ENCODE data around the gene DHRS13. TPM values are rescaled to one million over a fixed set of nuclear protein-coding genes. Genes with fewer than 3 reads are reported as not detected.

DHRS13 gene
- polyA plus RNA-seq, 3 donors = 3.7 to 4.5 (median 3.8) TPM

DNA sequence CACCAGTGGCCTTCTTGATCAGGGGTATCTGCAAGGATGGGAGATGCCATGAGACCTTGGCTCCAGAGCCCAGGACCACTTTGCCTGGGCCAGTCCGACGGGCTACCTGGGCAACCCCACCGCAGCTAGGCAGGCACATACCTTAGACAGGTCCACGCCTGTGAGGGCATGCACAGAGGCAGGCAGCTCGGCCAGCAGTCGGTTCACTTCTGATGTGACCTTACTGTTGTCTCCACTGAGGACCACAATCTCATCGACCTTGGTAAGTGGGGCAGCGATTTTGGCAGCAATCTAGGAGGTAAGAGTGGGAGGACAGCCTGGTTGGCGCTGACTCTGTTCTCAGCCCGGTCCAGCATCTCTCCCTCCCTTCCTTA is 22.3 kb downstream of the DHRS13 start:
- Histone ChIP-seq H2AFZ (ENCODE audit: insufficient read depth, low read depth, low read length, poor library complexity, severe bottlenecking) (no peak overlapping the region), H3K9ac (ENCODE audit: insufficient read depth, low read length, poor library complexity, severe bottlenecking) (no peak overlapping the region), H3K4me2 (replicated peaks; ENCODE audit: extremely low read depth, low read length, poor library complexity, severe bottlenecking) (no peak overlapping the region), H3K4me1 (ENCODE audit: control insufficient read depth in 1 of 2, insufficient read depth in 2 of 2, low read length in 2 of 2) (no peaks in the 10 kb centered on the region), H3K36me3 (replicated peaks in 1 of 2; ENCODE audit: control insufficient read depth in 1 of 2, insufficient read depth in 2 of 2, low read length in 2 of 2) (peaks cover 69 to 78% of the 10 kb centered on the region in 2 donors), H4K20me1 (ENCODE audit: insufficient read depth, low read length) (peaks cover 67% of the 10 kb centered on the region), H3K4me3 (replicated peaks in 1 of 3; ENCODE audit: low read depth in 2 of 3, low read length in 3 of 3) (no peak overlapping the region), H3K27me3 (ENCODE audit: control insufficient read depth in 2 of 2, insufficient read depth in 2 of 2, low read length in 2 of 2) (no peaks in the 10 kb centered on the region), H3K27ac (ENCODE audit: low read depth in 1 of 2, low read length in 2 of 2) (no peak overlapping the region), H3K79me2 (ENCODE audit: insufficient read depth, low read length) (peaks cover 4% of the 10 kb centered on the region), H3K9me3 (replicated peaks in 1 of 2; ENCODE audit: control insufficient read depth in 1 of 2, insufficient read depth in 1 of 2, low read length in 2 of 2) (no peaks in the 10 kb centered on the region)
- H3K4me1 Mint-ChIP-seq = peaks cover 2% of the 10 kb centered on the region
- TF ChIP-seq, protein P1, sequence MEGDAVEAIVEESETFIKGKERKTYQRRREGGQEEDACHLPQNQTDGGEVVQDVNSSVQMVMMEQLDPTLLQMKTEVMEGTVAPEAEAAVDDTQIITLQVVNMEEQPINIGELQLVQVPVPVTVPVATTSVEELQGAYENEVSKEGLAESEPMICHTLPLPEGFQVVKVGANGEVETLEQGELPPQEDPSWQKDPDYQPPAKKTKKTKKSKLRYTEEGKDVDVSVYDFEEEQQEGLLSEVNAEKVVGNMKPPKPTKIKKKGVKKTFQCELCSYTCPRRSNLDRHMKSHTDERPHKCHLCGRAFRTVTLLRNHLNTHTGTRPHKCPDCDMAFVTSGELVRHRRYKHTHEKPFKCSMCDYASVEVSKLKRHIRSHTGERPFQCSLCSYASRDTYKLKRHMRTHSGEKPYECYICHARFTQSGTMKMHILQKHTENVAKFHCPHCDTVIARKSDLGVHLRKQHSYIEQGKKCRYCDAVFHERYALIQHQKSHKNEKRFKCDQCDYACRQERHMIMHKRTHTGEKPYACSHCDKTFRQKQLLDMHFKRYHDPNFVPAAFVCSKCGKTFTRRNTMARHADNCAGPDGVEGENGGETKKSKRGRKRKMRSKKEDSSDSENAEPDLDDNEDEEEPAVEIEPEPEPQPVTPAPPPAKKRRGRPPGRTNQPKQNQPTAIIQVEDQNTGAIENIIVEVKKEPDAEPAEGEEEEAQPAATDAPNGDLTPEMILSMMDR (IDR thresholded peaks at IDR 0.05) = no peak
- no peak for DNase-seq
- intact Hi-C loops (cut with micrococcal nuclease) = no loop called here
- peaks cover 0 to 2% (median 0%) of the 10 kb centered on the region in 7 donors for H3K9me3 Mint-ChIP-seq
- no peak overlapping the region for H3K27ac Mint-ChIP-seq
- 96% methylated on average over 5 of the region's 10 CpGs for WGBS (ENCODE audit: insufficient coverage)
- H3K27me3 Mint-ChIP-seq (ENCODE audit: low read depth in 3 of 3) = no peaks in the 10 kb centered on the region
- H3K4me3 Mint-ChIP-seq = no peak overlapping the region
- H3K36me3 Mint-ChIP-seq = peaks cover 73% of the 10 kb centered on the region in 2 donors

DNA sequence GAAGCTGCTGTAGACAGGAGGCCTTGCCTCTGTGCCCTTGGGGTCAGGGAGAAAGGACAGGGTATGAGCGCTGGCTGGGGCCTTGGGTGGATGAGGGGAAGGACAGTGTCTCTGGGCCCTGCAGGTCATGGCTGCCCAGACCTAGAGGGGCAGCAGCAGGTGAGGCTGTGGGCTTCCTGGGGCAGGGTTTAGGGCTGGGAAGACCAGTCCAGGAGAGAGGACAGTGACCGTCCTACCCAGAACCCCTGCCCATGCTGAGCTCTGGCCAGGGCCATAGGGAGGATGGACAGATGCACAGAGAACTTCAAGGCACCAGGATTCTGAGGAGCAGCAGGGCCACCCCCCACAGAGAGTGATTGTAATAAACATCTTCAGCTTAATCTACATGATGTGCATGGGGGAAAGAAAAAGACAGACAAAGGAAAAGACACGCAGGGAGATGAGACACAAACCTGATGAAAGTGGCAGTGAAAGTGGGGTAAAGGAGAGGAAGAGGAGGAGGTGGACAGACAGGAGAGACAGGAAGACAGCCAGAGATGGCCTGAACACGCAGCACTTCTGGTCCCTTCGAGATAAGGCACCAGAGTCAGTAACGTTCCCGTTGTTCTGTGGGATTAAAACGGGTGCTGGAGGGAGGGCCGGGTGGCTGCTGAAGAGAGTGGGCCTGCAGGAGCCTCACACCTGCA is 22.9 kb downstream of the DHRS13 start:
- no peak overlapping the region for H3K9ac ChIP-seq (ENCODE audit: insufficient read depth, low read length, poor library complexity, severe bottlenecking)
- H3K4me1 ChIP-seq (ENCODE audit: control insufficient read depth in 1 of 2, insufficient read depth in 2 of 2, low read length in 2 of 2) = no peaks in the 10 kb centered on the region
- H3K9me3 ChIP-seq (replicated peaks in 1 of 2; ENCODE audit: control insufficient read depth in 1 of 2, insufficient read depth in 1 of 2, low read length in 2 of 2) = no peaks in the 10 kb centered on the region
- H3K4me2 ChIP-seq (replicated peaks; ENCODE audit: extremely low read depth, low read length, poor library complexity, severe bottlenecking) = no peak overlapping the region
- H2AFZ ChIP-seq (ENCODE audit: insufficient read depth, low read depth, low read length, poor library complexity, severe bottlenecking) = no peak overlapping the region
- TF ChIP-seq, protein P1 (IDR thresholded peaks at IDR 0.05) = no peak
- no peak for DNase-seq
- peaks cover 62% of the 10 kb centered on the region for H4K20me1 ChIP-seq (ENCODE audit: insufficient read depth, low read length)
- H3K79me2 ChIP-seq (ENCODE audit: insufficient read depth, low read length) = peaks cover 4% of the 10 kb centered on the region
- intact Hi-C loops (cut with micrococcal nuclease) = no loop called here
- Mint-ChIP-seq H3K4me1 (peaks cover 2% of the 10 kb centered on the region), H3K36me3 (peaks cover 68% of the 10 kb centered on the region in 2 donors), H3K27ac (peak overlapping the region in 2 of 7 donors; percentile 11 to 24), H3K9me3 (peaks cover 0 to 2% (median 0%) of the 10 kb centered on the region in 7 donors), H3K27me3 (ENCODE audit: low read depth in 3 of 3) (no peaks in the 10 kb centered on the region), H3K4me3 (no peak overlapping the region)
- no peak overlapping the region for H3K27ac ChIP-seq (ENCODE audit: low read depth in 1 of 2, low read length in 2 of 2)
- peaks cover 64 to 73% of the 10 kb centered on the region in 2 donors for H3K36me3 ChIP-seq (replicated peaks in 1 of 2; ENCODE audit: control insufficient read depth in 1 of 2, insufficient read depth in 2 of 2, low read length in 2 of 2)
- H3K4me3 ChIP-seq (replicated peaks in 1 of 3; ENCODE audit: low read depth in 2 of 3, low read length in 3 of 3) = no peak overlapping the region
- 82% methylated on average over 9 of the region's 9 CpGs for WGBS (ENCODE audit: insufficient coverage)
- no peaks in the 10 kb centered on the region for H3K27me3 ChIP-seq (ENCODE audit: control insufficient read depth in 2 of 2, insufficient read depth in 2 of 2, low read length in 2 of 2)
